HG03571 (cell line): ENCODE measurements around the gene SKIDA1.
"Not testable (repeated sequence)": the region's sequence is repeated elsewhere in the genome, so short reads cannot be mapped to it uniquely, and the experiment has no call there.

Experiments
- ATAC-seq: cut with Tn5 transposase; IDR thresholded peaks from one replicate; pipeline ENCODE4 v1.9.1; 2021; ENCODE audit not compliant: unreplicated experiment

The SKIDA1 gene

DNA sequence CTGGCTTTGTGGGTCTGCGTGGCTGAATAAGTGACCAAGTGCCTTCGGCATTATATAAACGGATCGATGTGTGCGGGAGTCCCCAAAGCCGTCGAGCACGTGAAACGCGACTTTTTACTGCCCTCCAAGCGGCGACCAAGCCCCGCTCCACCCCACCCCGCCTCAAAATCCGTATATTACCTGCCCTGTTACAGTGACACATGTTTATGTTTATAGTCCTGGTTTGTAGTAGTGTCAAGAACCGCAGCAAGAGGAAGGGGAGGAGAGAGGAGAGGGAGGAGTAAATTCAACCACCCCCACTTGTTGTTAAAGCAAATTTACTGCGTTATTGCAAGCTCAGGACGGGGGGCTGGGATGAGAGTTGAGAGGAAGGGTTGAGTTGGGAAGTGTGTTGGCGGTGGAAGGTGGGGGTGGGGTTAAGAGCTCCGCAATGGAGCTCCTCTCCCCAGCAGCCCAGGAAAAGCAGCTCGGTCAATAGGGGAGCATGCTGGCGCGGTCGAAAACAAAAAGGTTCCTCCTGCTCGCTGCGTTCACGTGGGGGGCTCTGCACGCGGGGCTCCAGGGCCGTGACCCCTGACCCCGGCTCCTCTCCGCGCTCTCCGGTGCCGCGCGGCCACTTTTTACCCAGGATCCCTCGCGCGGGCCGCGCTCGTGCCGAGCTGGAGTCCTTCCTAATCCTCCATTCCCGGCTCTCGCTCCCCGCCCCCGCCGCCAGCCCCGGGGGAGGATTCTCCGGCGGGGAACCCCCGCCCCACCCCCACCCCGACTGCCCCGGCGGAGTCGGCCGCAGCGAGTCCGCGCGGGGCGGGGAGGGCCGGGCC, at the start of gene SKIDA1:
Gene SKIDA1, minus strand, starts transcription at position 316 of the 821 bp plus-strand sequence. CDS start 7,860 bp downstream, outside the sequence.
- ATAC-seq = peak; percentile 54

DNA sequence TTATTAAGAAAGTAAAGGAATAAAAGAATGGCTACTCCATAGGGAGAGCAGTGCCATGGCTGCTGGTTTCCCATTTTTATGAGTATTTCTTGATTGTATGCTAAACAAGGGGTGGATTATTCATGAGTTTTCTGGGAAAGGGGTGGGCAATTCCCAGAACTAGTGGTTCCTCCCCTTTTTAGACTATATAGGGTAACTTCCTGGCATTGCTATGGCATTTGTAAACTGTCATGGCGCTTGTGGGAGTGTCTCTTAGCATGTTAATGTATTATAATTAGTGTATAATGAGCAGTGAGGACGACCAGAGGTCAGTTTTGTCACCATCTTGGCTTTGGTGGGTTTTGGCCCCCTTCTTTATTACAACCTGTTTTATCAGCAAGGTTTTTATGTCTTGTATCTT, 49.0 kb upstream of the SKIDA1 start:
- ATAC-seq = not testable (repeated sequence)

DNA sequence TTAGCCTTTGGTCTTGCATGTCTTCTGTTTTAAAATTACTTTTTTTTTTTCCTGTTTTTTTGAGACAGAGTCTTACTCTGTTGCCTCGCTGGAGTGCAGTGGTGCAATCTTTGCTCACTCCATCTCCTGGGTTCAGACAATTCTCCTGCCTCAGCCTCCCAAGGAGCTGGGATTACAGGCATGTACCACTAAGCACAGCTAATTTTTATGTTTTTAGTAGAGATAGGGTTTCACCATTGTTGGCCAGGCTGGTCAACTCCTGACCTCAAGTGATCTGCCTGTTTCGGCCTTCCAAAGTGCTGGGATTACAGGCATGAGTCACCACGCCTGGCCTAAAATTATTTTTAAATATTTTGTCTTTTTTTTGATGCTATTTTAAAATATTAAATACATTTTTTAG, 47.1 kb upstream of the SKIDA1 start:
- ATAC-seq = no peak

DNA sequence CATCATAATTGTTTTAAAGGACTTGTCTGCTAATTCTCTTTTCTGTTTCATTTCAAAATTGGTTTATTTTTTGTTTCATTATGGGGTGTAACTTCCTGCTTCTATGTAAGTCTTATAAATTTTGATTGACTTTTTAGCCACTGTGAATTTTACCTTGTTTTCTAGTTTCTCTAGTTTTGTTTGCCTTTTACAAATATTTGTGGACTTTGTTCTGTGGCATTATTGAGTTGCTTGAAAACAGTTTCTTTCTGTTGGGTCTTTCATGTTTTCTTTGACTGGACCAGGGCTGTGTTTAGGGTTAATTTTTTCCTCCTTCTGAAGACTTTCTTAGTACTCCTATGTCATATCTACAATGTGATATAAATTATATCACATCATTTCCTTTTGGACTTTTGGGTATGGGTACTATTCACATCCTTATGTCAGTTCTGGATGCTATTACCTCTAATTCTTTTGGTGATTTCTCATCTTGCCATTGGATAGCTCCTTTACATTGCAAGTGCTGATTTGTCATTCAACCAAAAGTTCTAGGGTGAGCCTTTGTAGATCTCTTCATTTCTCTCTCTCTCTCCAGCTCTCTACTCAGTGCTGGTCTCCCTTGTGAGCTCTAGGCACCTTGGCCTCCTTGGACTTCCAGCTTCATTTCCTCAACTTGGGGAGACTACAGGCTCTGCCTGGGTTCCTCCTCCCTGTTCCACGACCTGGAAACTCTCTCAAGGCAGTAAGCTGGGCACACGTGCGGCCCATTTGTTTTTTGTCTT, 45.5 kb upstream of the SKIDA1 start:
- no peak for ATAC-seq

DNA sequence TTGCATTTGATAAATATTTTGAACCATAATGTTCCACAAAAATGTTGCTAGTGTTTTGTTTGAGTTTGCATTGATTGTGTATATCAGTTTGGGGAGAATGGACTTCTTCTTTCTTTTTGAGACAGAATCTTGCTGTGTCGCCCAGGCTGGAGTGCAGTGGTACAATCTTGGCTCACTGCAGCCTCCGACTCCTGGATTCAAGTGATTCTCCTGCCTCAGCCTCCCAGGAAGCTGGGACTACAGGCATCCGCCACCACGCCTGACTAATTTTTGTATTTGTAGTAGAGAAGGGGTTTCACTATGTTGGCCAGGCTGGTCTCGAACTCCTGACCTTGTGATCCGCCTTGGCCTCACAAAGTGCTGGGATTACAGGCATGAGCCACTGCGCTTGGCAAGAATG, 33.5 kb upstream of the SKIDA1 start:
- ATAC-seq = not testable (repeated sequence)

DNA sequence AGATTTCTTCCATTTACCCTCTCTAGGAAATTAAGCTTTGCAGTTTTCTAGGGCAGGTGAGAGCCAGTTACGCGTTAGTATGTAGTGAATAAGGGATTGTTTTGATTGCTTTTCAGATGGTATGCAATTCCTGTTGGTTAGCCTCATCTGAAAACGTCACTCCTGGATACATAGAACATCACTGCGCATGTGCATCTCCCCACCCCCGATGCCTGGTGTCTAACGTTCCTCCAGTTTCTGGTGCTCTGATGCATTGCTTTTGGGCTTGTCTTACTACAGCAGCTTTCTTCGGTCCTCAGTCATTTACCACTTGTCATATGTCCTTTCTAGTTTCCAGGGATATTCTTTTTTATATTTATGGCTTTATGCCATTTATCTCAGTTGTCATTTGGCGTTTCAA, 31.0 kb upstream of the SKIDA1 start:
- ATAC-seq = no peak

DNA sequence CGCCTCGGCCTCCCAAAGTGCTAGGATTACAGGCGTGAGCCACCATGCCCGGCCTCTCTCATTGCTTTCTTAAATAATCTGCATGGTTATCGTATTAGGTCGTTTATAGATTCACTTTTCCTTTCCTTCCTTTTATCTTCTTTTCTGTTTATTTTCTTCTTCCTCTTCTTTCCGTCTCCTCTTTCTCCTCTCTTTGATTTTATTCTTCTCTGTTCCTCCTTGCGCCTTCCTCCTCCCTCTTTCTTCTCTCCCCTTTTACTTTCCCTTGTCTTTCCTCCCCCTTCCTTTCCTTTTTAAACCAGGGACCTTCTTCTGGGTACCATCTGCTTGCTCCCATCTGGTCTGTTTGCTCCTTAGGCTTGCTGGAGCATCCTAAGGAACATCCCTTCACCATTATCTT, 27.2 kb upstream of the SKIDA1 start:
- no peak for ATAC-seq

DNA sequence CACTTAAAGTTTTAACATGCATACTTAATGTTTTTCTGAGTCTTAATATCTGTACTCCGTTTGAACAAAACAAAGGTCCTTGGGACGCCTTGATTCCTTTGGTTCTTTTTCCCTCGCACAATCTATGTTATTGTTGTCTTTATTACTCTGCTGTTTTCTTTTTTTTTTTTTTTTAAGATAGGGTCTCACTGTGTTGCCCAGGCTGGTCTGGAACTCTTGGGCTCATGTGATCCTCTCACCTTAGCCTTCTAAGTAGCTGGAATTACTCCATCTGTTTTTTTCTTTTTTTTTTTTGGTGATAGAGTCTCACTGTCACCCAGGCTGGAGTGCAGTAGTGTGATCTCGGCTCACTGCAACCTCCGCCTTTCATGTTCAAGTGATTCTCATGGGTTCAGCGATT, 21.8 kb upstream of the SKIDA1 start:
- no peak for ATAC-seq

DNA sequence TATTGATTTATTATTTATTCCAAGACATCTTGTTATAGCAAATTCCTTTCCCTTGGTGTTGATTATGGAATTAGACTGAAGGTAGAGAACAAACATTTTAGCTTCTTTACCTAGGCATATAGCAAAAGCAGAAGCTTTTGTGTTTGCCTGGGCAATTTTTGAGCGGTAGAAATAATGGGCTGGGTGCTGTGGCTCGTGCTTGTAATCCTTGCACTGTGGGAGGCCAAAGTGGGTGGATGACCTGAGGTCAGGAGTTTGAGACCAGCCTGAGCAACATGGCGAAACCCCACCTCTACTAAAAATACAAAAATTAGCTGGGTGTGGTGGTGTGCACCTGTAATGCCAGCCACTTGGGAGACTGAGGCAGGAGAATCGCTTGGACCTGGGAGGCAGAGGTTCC, 15.2 kb upstream of the SKIDA1 start:
- ATAC-seq = not testable (repeated sequence)

DNA sequence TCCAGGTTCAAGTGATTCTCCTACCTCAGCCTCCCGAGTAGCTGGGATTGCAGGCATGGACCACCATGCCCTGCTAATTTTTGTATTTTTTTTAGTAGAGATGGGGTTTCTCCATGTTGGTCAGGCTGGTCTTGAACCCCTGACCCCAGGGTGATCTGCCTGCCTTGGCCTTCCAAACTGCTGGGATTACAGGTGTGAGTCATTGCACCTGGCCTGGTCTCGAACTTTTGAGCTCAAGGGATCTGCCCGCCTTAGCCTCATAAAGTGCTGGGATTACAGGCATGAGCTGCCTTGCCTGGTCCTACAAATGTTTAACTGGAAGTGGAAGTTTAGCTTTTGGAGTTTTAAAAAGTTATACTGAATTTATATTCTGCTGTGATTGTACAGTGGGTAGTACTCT, 11.4 kb upstream of the SKIDA1 start:
- no peak for ATAC-seq

DNA sequence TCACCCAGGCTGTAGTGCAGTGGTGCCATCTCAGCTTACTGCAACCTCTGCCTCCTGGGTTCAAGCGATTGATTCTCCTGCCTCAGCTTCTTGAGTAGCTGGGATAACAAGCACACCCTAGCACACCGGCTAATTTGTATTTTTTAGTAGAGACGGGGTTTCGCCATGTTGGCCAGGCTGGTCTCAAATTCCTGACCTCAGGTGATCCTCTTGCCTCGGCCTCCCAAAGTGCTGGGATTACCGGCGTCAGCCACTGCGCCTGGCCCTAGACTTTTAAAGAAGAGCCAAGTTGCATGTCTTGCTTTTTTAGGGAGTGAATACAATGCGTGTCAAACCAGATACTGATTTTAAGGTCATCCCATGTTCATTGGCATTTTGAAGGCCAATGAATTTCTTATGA, 10.5 kb upstream of the SKIDA1 start:
- ATAC-seq = not testable (repeated sequence)

DNA sequence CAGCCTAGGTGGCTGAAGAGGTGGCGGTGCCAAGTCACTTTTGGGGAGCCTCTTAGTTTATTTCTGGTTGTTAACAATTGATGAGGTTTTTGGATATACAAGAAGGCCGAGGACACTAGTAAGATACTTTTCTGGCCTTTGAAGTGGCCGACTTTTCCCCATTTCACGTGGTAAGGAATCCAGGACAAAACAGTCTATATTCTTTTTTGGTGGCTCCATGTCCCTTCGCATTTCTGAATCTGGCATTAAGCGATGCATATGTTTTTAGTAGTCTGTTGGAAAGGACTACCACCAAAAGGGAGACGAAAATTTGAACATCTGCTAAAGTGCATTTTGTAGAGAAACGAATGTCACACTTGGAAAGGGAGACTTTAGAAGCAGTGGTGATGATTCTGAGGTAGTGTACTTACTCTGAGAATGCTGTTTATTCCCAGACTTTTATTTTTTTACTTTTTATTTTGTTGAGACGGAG, 10.0 kb upstream of the SKIDA1 start:
- ATAC-seq = no peak

DNA sequence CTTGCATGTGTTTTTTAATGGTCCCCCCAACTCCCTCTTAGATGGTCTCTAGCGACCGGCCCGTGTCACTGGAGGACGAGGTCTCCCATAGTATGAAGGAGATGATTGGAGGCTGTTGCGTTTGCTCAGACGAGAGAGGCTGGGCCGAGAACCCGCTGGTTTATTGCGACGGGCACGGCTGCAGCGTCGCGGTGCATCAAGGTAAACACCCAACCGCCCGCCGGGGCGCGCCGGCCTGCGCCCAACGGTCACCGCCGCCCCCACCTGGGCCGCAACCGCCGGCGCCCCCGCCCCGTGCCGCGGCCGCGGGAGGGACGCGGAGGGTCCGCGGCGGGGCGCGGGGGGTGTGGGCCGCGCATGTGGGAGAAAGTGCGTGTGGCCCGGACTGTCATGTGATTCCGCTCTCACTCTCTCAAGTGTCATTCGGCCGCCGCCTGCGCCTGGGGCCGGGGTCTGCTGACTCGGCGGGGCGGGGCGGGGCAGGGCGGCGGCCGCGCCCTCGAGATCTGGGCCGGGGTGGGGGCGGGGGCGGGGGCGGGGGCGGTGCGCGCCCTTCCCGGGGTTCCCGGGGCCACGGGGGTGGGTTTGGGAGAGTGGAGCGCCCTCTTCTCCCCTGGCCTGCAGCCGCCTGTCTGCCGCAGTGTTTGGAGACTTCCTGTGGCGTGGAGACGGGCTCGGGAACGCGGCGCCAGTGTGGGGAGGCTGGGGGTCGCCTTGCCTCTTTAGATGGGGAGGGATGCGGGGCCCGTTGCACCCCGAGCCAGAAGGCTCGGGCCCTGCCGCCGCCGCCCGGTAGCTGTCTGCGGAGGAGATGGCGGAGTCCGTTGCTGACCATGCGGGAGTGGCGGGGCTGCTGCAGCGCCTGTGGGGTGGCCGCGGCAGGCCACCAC, 9.4 kb upstream of the SKIDA1 start:
- ATAC-seq = peak; percentile 13

DNA sequence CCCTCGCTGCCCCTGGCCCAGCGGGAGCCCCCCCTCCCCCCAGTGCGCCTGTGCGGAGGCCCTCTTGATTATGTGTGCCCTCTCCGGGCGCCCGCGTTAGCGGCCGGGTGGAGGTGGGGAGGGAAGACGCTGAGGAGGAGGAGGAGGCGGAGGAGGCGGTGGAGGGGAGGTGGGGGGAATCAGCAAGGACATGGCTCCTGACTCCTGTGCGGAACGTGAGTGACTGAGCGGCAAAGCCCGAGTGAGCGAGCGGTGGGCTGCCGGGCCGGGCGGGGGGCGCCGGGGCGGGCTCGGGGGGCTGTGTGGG, 8.8 kb upstream of the SKIDA1 start:
- ATAC-seq = no peak

DNA sequence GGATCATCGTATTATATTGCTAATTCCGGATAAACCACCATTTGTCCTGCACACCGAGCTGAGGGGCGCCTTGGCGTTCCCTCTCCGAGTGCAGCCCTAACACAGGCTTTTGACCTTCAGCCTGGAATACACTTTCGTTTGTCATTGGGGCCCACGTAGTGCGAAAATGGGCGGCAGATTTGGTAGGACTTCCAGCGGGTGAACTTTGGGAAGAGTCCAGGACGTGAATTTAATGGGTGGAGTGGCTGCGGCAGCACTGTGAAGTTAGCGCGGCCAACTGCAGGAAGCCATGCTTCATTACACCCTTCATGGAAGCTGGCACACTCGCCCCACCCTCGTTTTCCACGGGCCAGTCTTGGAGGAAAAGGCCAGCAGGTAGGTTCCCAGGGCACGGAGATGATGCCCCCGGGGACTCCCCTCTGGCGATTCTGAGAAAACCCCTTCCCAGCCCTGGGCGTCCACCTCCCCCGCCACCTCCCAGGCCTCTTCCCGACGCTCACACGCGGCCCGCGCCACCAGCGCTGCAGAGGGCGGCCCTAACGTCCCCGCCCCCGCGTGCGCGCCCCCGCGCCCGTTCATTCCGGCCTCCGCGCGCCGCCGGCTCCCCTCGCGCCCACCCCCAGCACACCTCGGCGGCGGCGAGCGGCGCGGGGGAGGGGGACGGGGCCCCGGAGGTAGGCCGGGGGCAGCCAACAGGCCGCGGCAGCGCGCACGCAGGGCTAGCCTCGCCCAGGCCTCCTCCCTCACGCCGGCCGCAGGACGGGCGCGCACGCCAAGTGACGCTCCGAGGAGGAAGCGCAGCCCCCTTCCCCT, 8.2 kb upstream of the SKIDA1 start, which contains the start of gene MLLT10:
Gene MLLT10, plus strand, starts transcription at position 766 of the 813 bp plus-strand sequence. CDS start 413 bp downstream, outside the sequence.
- ATAC-seq = peak; percentile 88

DNA sequence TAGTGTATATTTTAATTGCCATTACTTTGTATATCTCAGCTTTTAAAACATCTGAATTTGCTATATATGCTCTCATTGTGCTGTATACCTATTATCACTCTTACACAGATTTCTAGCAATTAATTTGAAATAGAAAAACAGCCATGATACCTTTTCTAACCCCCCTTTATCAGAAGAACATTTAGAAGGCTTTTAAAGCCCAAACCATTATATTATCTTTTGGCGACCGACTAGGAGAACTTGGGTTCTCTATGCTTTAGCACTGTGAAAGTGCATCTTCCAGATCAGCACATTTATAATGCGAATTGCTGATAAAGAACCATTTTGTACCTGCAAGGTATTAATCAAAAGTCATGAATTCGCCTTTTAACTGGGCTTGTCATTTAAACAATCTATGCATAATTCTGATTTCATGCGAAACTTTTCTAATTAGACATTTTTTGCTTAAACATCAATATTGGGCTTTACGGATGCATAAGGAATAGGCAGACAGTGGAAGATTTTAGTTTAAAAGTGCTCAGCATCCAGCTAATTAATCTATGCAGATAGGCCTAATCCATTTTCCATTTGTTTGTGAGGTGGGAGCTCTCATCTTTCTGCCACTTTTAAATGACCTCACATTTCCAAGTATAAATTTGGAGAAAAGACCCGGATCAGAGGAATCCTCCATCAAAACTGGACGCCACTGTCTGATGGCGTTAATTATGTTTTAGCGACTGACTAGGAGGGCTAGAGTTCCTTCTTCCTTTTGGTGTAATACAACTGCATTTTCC, 7.4 kb upstream of the SKIDA1 start:
- no peak for ATAC-seq

DNA sequence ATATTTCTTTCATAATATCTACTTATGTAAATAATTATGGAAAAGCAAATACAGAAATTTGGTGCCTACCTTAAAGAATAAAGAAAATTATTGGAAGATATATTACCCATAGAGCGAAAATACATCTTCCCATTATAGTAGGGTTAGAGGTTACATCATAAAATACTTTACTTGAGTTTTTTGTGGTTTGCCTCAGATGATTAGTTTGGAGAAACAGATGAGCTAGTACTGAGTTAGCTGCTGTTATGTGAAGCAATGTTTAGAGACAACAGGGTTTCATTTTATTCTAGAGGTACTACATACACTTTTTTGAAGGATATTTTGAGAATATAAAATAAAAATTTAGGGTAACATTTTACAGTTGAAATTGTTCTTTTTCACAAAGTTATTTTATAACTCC, 5.7 kb upstream of the SKIDA1 start:
- no peak for ATAC-seq

DNA sequence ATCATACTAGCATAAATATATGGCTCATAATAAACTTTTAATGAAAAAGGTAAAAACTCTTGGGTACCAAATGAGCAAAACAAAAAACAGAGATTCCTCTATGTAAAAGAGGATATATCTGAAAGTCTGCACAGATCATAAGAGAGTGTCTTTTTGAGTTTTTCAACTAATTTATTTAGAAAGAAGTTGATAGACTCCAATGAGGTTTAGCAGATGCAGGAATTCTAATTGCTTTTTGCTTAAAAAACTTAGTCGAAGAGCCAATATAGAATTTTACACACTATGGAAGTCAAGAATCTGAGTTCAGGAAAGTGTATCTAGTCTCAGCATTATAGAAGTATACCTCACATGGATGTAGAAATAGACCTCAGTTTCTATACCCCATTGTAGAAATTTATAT, 5.2 kb upstream of the SKIDA1 start:
- ATAC-seq = no peak

DNA sequence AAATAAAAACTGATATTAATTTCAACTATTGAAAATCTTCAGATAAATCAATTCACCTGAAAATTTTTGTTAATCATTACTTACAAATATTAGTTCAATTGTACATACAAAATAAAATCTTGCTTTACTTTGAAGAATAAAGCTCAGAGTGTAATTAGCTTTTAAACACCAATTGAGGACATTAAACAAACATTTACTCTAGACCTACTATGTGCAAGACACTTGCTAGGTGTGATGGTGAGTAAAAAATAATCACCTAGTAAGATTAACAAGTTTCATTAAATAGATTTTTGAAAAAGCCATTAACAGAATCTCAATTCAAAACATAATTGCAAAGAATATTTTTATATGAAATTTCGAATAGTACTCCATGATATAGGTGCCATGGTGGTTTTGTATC, 4.7 kb upstream of the SKIDA1 start:
- no peak for ATAC-seq
